K562 (cell line): ENCODE data around the gene TSEN54. TPM values are rescaled to one million over a fixed set of nuclear protein-coding genes. Genes with fewer than 3 reads are reported as not detected.

Source experiments
- ATAC-seq: fragments of 200-7000 bp; cut with Tn5 transposase; 3 replicates; pipeline ENCODE4 v1.9.1; 2020; ENCODE audit warnings: moderate library complexity
- BruUV-seq: library from RNA; stranded (reverse); fragments of 400-500 nt; replicated peaks from 2 replicates; lab custom pipeline; 2021; lab: Mats Ljungman, UMichigan
- CTCF ChIA-PET: fragments of 300-600 bp; formaldehyde crosslinking; extraction: SDS; loops from one replicate; lab custom pipeline; 2021; ENCODE audit warnings: low intra/inter-chr PET ratio; lab: Yijun Ruan, JAX
- POLR2A ChIA-PET: fragments of 300-600, 350-650 bp; sonication (Branson Sonifier 250); formaldehyde crosslinking; extraction: SDS; loops from one replicate; lab custom pipeline; 2021; ENCODE audit warnings: antibody characterized with exemption, inconsistent platforms; lab: Yijun Ruan, JAX
- DNase-seq, 4 experiments: peaks; one replicate each; pipeline versions ENCODE4 v3.0.0 to v3.0.0-alpha.2; 2011 to 2018; ENCODE audit warnings: low spot score in 3 of 4, mixed read lengths in 3 of 4; ENCODE audit errors: extremely low read depth in 1 of 4
- FAIRE-seq: peaks from 2 replicates; lab custom pipeline; 2011; peaks lifted over from hg19 to GRCh38; lab: Jason Lieb, UNC
- H2AFZ ChIP-seq: 2 replicates; pipeline ENCODE4 v1.6.0; 2011; ENCODE audit warnings: low read depth, low read length, control low read depth, inconsistent platforms
- H3K27ac ChIP-seq: fragments of 200-600 bp; 3 replicates; pipeline ENCODE4 v1.8.0; 2011; ENCODE audit warnings: low read depth, mild to moderate bottlenecking, control low read depth, inconsistent platforms, low read length, moderate library complexity, mixed read lengths; ENCODE audit errors: extremely low read depth
- H3K27me3 ChIP-seq, 2 experiments: fragments of 300-600 bp in 1 of 2; 2 replicates in 1 of 2; 3 replicates in 1 of 2; pipeline versions ENCODE4 v1.6.0 to v1.8.0; 2011; ENCODE audit warnings: inconsistent platforms in 2 of 2, low read length in 2 of 2, mild to moderate bottlenecking in 1 of 2, mixed read lengths in 1 of 2, moderate library complexity in 1 of 2; ENCODE audit not compliant: control insufficient read depth in 2 of 2, insufficient read depth in 2 of 2
- H3K36me3 ChIP-seq: fragments of 300-600 bp; 3 replicates; pipeline ENCODE4 v1.8.0; 2011; ENCODE audit warnings: mild to moderate bottlenecking, low read length, inconsistent platforms; ENCODE audit not compliant: control insufficient read depth, insufficient read depth
- H3K4me1 ChIP-seq, 2 experiments: fragments of 200-600 bp in 1 of 2; replicated peaks in 1 of 2; 2 replicates in 1 of 2; 3 replicates in 1 of 2; pipeline versions ENCODE4 v1.5.1 to v1.8.0; 2011; ENCODE audit warnings: inconsistent platforms in 2 of 2, low read length in 2 of 2, mild to moderate bottlenecking in 1 of 2, mixed read lengths in 1 of 2, moderate library complexity in 1 of 2; ENCODE audit not compliant: control insufficient read depth in 2 of 2, insufficient read depth in 2 of 2
- H3K4me2 ChIP-seq: 2 replicates; pipeline ENCODE4 v1.6.1; 2011; ENCODE audit warnings: low read length, control low read depth, inconsistent platforms, mixed read lengths; ENCODE audit not compliant: insufficient read depth
- H3K4me3 ChIP-seq: fragments of 200-600 bp; sonication (generic), shearing (Covaris generic); 2 replicates; pipeline ENCODE4 v1.5.1; 2016; ENCODE audit warnings: control low read depth, inconsistent platforms
- H3K79me2 ChIP-seq: fragments of 200-600 bp; 3 replicates; pipeline ENCODE4 v1.8.0; 2011; ENCODE audit warnings: low read length, inconsistent platforms; ENCODE audit not compliant: control insufficient read depth, insufficient read depth
- H3K9ac ChIP-seq, 2 experiments: 2 replicates each; pipeline versions ENCODE4 v1.6.0 to v1.6.1; 2011; ENCODE audit warnings: low read depth in 2 of 2, low read length in 2 of 2, control low read depth in 1 of 2, inconsistent platforms in 1 of 2, mild to moderate bottlenecking in 1 of 2, mixed read lengths in 1 of 2; ENCODE audit not compliant: insufficient read depth in 1 of 2
- H3K9me1 ChIP-seq: one replicate; pipeline ENCODE4 v1.6.0; 2011; ENCODE audit warnings: inconsistent platforms, mild to moderate bottlenecking, low read length, moderate library complexity; ENCODE audit not compliant: control insufficient read depth, insufficient read depth
- H3K9me3 ChIP-seq: replicated peaks from 2 replicates; pipeline ENCODE4 v1.5.1; 2011; ENCODE audit warnings: low read depth, low read length, inconsistent platforms; ENCODE audit not compliant: control insufficient read depth, insufficient read depth
- H4K20me1 ChIP-seq: replicated peaks from 2 replicates; pipeline ENCODE4 v1.6.1; 2011; ENCODE audit warnings: low read length, inconsistent platforms, mixed read lengths; ENCODE audit not compliant: control insufficient read depth, insufficient read depth
- PHB2 ChIP-seq: fragments of 450-650 bp; IDR thresholded peaks from 2 replicates; pipeline ENCODE4 v1.6.1; 2017; ENCODE audit warnings: low read depth
- RHOXF2B ChIP-seq: fragments of 250-450 bp; sonication (Bioruptor Pico); conservative IDR thresholded peaks from 2 replicates; pipeline ENCODE4 v1.5.1; 2021
- TAF7 ChIP-seq: fragments of 450-650 bp; IDR thresholded peaks from 2 replicates; pipeline ENCODE4 v1.6.1; 2016; ENCODE audit warnings: missing genetic modification characterization, missing compliant biosample characterization
- WGBS: fragments of 100-300 bp; shearing (Covaris generic); methylation state at CpG from one replicate; pipeline ENCODE4 v1.1.6; 2016; ENCODE audit warnings: low coverage, mixed read lengths; ENCODE audit not compliant: insufficient coverage; ENCODE audit errors: missing lambda C conversion rate; 5-methylcytosine and 5-hydroxymethylcytosine counted together
- in situ Hi-C: fragments of 300-500 bp; cut with MboI; formaldehyde crosslinking; loops from 4 replicates; pipeline ENCODE4 v1.15.0; 2018; ENCODE audit warnings: inconsistent platforms, mixed read lengths
- intact Hi-C: fragments of 100-400 bp; cut with micrococcal nuclease; formaldehyde crosslinking; loops from 2 replicates; pipeline ENCODE4 v1.14.2; 2022
- polyA plus RNA-seq, 8 experiments: library from polyadenylated mRNA; depleted of rRNA in 4 of 8; stranded (reverse) in 5 of 8; unstranded in 3 of 8; fragments of >200 nt; fragmentation: Nextera tagmentation in 2 of 8; fragmentation: Illumina TruSeq in 1 of 8; extraction: Ambion mirVana in 2 of 8; extraction: Trizol in 1 of 8; gene quantifications; 2 replicates each; pipeline versions ENCODE4 v1.2.1 to v1.2.3, GENCODE V29; 2011 to 2014; ENCODE audit warnings: inconsistent platforms in 1 of 8, missing spikeins in 1 of 8
- total RNA-seq, 7 experiments: library from RNA; depleted of rRNA in 6 of 7; stranded (reverse); fragments of >200 nt in 6 of 7; fragmentation: Illumina TruSeq in 2 of 7; extraction: Trizol in 2 of 7; gene quantifications; 2 replicates each; pipeline versions ENCODE4 v1.2.1 to v1.2.3, GENCODE V29; 2011 to 2021; ENCODE audit warnings: low replicate concordance in 1 of 7
- TF ChIP-seq, protein P1 (sequence below): IDR thresholded peaks from 2 replicates; pipeline ENCODE4 v1.6.1; 2012; ENCODE audit warnings: low read depth, low read length, improper control_type of control experiment, borderline replicate concordance
- TF ChIP-seq, protein P2 (sequence below): fragments of 250-450 bp; sonication (Bioruptor Pico); IDR thresholded peaks from 2 replicates; pipeline ENCODE4 v1.5.0; 2021
- TF ChIP-seq, protein P3 (sequence below): fragments of 450-650 bp; formaldehyde crosslinking; IDR thresholded peaks from 2 replicates; pipeline ENCODE4 v1.4.0; 2020; ENCODE audit warnings: mild to moderate bottlenecking

Gene TSEN54
- total and polyA plus RNA-seq, 9 of the 15 experiments (the other 6 are each of a cell fraction or from before 2014, with no cell fraction given): 5.9 to 64.3 (median 48.9) TPM

DNA sequence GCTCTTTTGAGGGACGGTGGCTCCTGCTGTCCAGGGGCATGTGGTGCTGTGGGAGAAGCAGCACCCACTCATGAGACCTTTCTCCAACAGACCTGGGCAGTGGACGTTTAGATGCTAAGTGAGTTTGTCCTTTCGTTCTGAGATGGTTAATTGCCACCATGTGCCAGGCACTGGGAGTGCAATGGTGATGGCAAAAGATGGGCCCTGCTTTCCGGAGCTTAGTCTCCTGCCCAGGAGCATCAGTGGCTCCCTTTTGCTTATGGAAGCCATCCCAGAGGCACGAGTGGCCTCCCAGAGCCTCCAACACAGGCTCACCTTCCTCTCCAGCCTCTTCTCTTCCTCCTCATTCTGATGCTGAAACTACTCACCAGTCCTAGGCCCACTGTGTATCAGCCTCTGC, 29.4 kb upstream of the TSEN54 start:
- ChIA-PET POLR2A (interaction anchor here (0.6 kb wide), 2 partner anchors 10 to 12 kb away, joined by 3 read pairs; no protein-coding TSS in a partner anchor), CTCF (interaction anchor here (1.1 to 2.3 kb wide), 2 partner anchors 60 to 216 kb away, joined by 3 to 20 read pairs; partner anchors contain the start of gene MIF4GD)
- ATAC-seq: no peak
- Histone ChIP-seq H3K36me3 (0 out of 3 replicates have a peak, but pooled peaks cover 4% of the 10 kb centered on the region), H3K27me3 (no peaks in the 10 kb centered on the region), H3K27ac (no peak overlapping the region), H2AFZ (no peak overlapping the region), H3K9ac (no peak overlapping the region; a peak in 1 of 4 replicates), H3K4me2 (no peak overlapping the region), H3K9me1 (no peaks in the 10 kb centered on the region), H3K4me3 (no peak overlapping the region), H3K9me3 (no peaks in the 10 kb centered on the region), H3K79me2 (0 out of 3 replicates have a peak, but pooled peaks cover 2% of the 10 kb centered on the region), H3K4me1 (peaks cover 11 to 31% of the 10 kb centered on the region in 2 experiments; a peak in 4 of 5 replicates), H4K20me1 (peaks cover 10% of the 10 kb centered on the region; the same call in 1 of the 2 replicates)
- FAIRE-seq: no peak
- DNase-seq: no peak
- no TSS peak for BruUV-seq
- TF ChIP-seq, protein P1, sequence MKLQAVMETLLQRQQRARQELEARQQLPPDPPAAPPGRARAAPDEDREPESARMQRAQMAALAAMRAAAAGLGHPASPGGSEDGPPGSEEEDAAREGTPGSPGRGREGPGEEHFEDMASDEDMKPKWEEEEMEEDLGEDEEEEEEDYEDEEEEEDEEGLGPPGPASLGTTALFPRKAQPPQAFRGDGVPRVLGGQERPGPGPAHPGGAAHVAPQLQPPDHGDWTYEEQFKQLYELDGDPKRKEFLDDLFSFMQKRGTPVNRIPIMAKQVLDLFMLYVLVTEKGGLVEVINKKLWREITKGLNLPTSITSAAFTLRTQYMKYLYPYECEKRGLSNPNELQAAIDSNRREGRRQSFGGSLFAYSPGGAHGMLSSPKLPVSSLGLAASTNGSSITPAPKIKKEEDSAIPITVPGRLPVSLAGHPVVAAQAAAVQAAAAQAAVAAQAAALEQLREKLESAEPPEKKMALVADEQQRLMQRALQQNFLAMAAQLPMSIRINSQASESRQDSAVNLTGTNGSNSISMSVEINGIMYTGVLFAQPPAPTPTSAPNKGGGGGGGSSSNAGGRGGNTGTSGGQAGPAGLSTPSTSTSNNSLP: no peak
- TF ChIP-seq, protein P2, sequence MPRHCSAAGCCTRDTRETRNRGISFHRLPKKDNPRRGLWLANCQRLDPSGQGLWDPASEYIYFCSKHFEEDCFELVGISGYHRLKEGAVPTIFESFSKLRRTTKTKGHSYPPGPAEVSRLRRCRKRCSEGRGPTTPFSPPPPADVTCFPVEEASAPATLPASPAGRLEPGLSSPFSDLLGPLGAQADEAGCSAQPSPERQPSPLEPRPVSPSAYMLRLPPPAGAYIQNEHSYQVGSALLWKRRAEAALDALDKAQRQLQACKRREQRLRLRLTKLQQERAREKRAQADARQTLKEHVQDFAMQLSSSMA (CRISPR knock-in tag): no peak
- no peak for TF ChIP-seq PHB2
- TF ChIP-seq, protein P3, sequence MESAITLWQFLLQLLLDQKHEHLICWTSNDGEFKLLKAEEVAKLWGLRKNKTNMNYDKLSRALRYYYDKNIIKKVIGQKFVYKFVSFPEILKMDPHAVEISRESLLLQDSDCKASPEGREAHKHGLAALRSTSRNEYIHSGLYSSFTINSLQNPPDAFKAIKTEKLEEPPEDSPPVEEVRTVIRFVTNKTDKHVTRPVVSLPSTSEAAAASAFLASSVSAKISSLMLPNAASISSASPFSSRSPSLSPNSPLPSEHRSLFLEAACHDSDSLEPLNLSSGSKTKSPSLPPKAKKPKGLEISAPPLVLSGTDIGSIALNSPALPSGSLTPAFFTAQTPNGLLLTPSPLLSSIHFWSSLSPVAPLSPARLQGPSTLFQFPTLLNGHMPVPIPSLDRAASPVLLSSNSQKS: no peak
- TF ChIP-seq TAF7: no peak
- no peak for TF ChIP-seq RHOXF2B (CRISPR knock-in tag)
- in situ Hi-C loops: no loop called here
- WGBS: 82% methylated on average over 5 of the region's 5 CpGs
- intact Hi-C loops: loop anchor here (2.0 kb wide), 1 partner anchor 60 kb away; no protein-coding TSS in a partner anchor
